IMR-90 (cell line): ENCODE results near the gene NFIX.

ENCODE experiments used
- CEBPB ChIP-seq: IDR thresholded peaks from 2 replicates; pipeline ENCODE4 v1.6.1; 2012; ENCODE audit warnings: low read depth, low read length, improper control_type of control experiment
- CTCF ChIP-seq: conservative IDR thresholded peaks from 2 replicates; pipeline ENCODE4 v1.5.1; 2012; ENCODE audit warnings: mild to moderate bottlenecking, low read depth, low read length, improper control_type of control experiment
- ELK1 ChIP-seq: fragments of 150-350 bp; IDR thresholded peaks from 2 replicates; pipeline ENCODE4 v1.6.1; 2016; ENCODE audit warnings: low read depth, mild to moderate bottlenecking, low read length, moderate library complexity, borderline replicate concordance
- FOS ChIP-seq: fragments of 150-350 bp; IDR thresholded peaks from 2 replicates; pipeline ENCODE4 v1.6.1; 2016; ENCODE audit warnings: low read depth, low read length
- MAFK ChIP-seq: IDR thresholded peaks from 2 replicates; pipeline ENCODE4 v1.6.1; 2012; ENCODE audit warnings: low read depth, low read length, improper control_type of control experiment
- MAZ ChIP-seq: IDR thresholded peaks from 2 replicates; pipeline ENCODE4 v1.6.1; 2012; ENCODE audit warnings: low read depth, mild to moderate bottlenecking, low read length, improper control_type of control experiment, moderate library complexity, borderline replicate concordance
- MXI1 ChIP-seq: IDR thresholded peaks from 2 replicates; pipeline ENCODE4 v1.6.1; 2012; ENCODE audit warnings: low read depth, mild to moderate bottlenecking, low read length, moderate library complexity, borderline replicate concordance
- NFE2L2 ChIP-seq: fragments of 150-350 bp; IDR thresholded peaks from 2 replicates; pipeline ENCODE4 v1.6.1; 2016; ENCODE audit warnings: low read depth, mild to moderate bottlenecking, low read length
- POLR2A ChIP-seq: IDR thresholded peaks from 2 replicates; pipeline ENCODE4 v1.6.1; 2012; ENCODE audit warnings: mild to moderate bottlenecking, low read depth, low read length
- RAD21 ChIP-seq: IDR thresholded peaks from 2 replicates; pipeline ENCODE4 v1.6.1; 2012; ENCODE audit warnings: low read length, improper control_type of control experiment
- RFX5 ChIP-seq: IDR thresholded peaks from 2 replicates; pipeline ENCODE4 v1.8.0; 2012; ENCODE audit warnings: low read depth, mild to moderate bottlenecking, low read length, moderate library complexity
- SMC3 ChIP-seq: fragments of 150-350 bp; IDR thresholded peaks from 2 replicates; pipeline ENCODE4 v1.6.1; 2016; ENCODE audit warnings: low read depth, mild to moderate bottlenecking, antibody characterized with exemption, low read length, moderate library complexity
- USF2 ChIP-seq: fragments of 150-350 bp; IDR thresholded peaks from 2 replicates; pipeline ENCODE4 v1.6.1; 2017; ENCODE audit warnings: mild to moderate bottlenecking, antibody characterized with exemption, low read length, low read depth

- TF ChIP-seq CTCF, result no peak
- TF ChIP-seq POLR2A, result no peak
- no peak for TF ChIP-seq SMC3
- no peak for TF ChIP-seq FOS
- no peak for TF ChIP-seq USF2
- no peak for TF ChIP-seq MXI1
- no peak for TF ChIP-seq RAD21
- no peak for TF ChIP-seq MAZ
- no peak for TF ChIP-seq MAFK
- TF ChIP-seq NFE2L2, result no peak
- TF ChIP-seq RFX5, result no peak
- no peak for TF ChIP-seq ELK1
- no peak for TF ChIP-seq CEBPB
These were observed 142.1 kb downstream of the NFIX start for GRCh38 chr19:13137290-13137794.
